Erythroblast (primary cell): Measurements from ENCODE around the gene C1QC.

Source experiments
- GATA1 ChIP-seq: IDR thresholded peaks from 2 replicates; pipeline ENCODE4 v1.6.1; 2011; ENCODE audit warnings: low read depth, mild to moderate bottlenecking, control low read depth, low read length, moderate library complexity
- POLR2A ChIP-seq: IDR thresholded peaks from 2 replicates; pipeline ENCODE4 v1.6.1; 2011; ENCODE audit warnings: mild to moderate bottlenecking, low read length

DNA sequence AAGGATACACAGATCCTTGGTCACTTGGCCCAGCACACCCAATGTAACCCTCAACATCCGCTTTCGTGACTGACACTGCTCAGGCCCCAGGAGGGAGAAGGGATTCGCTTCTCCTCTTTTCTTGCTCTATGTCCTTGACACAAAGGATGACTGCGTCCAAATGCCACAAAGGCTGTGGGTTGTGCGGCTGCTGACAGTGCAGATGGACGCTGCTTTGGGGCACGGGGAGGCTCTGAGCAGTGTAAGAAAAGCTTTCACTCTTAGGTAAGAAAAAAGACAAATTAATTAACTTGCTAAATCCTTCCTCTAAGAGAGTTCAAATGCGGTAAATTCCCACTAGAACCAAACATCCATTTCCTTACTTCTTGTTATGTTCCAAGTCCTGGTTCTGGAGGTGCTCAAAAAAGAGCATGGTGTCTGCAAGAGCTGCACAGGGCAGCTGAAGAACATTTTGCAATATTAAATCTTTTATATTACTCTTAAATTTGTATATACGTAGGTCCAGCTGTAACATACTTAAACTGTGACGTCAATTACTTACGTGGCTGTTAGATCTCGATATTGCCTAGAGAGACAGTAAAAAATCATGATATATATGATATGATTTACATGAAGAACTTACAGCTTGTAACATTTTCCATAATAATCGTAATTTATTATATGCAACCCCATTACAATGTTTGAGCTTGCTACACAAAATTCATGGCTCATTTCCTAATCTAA is 47.8 kb downstream of the C1QC start:
- TF ChIP-seq POLR2A (no peak), GATA1 (no peak)
